GM21381 (cell line): ENCODE data around the gene SLC37A3.

Source experiments
- ATAC-seq: cut with Tn5 transposase; IDR thresholded peaks from one replicate; pipeline ENCODE4 v1.9.1; 2021; ENCODE audit warnings: mild to moderate bottlenecking, moderate library complexity; ENCODE audit not compliant: unreplicated experiment

The SLC37A3 gene

DNA sequence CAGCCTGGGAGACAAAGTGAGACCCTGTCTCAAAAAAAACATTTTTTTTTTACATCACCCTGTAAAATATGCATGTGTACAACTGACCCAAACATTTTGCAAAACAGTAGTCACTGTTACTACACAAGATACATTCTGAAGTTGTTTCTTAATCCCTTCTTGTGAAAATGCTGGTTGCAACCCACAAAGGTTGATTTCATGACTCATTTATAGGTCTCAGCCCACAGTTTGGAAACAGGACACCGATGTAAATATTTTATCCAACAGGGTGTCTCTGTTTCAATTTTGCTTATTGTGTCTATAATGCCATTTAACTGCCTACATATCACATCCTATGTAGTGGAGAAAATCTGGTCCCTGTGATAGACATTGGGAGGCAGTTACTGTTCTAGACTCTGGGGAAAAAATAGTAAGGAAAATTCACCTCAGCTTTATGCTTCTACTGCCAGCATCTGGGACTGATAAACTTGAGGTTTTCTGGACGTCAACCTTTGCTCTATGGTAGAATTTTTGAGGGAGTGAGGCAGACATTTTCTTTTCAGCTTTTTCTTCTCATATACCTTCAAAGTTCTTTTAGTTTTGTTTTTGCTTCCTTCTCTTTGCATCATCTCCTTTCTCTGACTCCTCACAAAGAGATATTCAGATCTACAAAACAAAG lies 4.0 kb upstream of the SLC37A3 start:
- no peak for ATAC-seq

DNA sequence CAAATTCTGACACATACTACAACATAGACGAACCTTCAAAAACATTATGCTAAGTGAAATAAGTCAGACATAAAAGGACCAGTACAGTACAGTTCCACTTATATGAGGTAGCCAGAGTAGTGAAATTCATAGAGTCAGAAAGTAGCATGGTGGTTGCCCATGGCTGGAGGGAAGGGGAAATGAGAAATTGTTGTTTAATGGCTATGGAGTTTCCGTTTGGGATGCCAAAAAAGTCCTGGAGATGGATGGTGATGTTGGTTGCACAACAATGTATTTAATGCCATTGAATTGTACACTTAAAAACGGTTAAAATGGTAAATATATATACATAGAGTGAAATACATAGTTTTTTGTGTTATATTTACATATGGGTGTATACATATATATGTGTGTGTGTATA lies 2.1 kb upstream of the SLC37A3 start:
- no peak for ATAC-seq

DNA sequence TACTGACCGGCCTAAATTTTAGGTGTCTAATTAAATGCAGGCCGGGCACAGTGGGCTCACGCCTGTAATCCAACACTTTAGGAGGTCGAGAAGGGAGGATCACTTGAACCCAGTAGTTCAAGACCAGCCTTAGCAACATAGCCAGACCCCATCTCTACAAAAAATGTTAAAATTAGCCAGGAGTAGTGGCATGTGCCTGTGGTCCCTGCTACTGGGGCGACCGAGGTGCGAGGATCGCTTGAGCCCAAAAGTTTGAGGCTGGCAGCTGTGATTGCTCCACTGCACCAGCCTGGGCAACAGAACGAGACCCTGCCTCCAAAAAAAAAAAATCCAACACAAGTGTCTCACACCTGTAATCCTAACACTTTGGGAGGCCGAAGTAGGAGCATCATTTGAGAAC lies 491 bp upstream of the SLC37A3 start:
- ATAC-seq: no peak

DNA sequence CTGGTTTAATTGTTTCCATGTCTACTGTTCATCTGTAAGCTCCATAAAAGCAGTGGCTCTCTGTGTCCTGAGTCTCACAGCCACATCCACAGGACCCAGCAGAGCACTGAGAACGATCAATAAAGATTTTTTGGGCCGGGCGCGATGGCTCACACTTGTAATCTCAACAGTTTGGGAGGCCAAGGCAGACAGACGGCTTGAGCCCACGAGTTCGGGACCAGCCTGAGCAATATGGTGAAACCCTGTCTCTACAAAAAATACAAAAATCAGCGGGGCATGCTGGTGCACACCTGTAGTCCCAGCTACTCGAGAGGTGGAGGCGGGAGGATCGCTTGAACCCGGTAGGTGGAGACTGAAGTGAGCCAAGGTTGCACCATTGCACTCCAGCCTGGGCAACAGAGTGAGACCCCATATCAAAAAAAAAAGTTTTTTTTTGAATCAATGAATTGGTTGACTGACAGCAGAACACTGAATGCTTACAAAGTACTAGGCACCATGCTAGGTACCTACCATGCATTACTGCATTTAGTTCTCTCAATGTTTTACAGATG lies 4.5 kb downstream of the SLC37A3 start:
- no peak for ATAC-seq

DNA sequence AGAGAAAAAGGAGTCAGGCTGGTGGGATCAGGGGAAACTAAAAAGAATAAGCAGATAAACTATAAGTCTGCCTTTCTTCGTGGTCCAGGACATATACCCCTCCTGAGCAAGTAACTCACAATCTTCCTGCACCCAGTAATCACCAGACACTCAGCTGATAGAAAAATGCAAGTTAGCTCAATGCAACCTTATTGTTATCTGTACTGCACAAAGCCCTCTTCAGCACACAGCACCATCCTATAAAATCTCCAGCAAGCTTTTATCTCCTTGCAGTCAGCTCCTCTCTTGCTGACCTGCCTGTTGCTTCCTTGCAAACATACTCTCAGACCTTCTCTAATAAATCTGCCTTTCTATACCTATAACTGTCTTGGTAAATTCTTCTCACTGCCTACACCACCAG lies 6.7 kb downstream of the SLC37A3 start:
- no peak for ATAC-seq

DNA sequence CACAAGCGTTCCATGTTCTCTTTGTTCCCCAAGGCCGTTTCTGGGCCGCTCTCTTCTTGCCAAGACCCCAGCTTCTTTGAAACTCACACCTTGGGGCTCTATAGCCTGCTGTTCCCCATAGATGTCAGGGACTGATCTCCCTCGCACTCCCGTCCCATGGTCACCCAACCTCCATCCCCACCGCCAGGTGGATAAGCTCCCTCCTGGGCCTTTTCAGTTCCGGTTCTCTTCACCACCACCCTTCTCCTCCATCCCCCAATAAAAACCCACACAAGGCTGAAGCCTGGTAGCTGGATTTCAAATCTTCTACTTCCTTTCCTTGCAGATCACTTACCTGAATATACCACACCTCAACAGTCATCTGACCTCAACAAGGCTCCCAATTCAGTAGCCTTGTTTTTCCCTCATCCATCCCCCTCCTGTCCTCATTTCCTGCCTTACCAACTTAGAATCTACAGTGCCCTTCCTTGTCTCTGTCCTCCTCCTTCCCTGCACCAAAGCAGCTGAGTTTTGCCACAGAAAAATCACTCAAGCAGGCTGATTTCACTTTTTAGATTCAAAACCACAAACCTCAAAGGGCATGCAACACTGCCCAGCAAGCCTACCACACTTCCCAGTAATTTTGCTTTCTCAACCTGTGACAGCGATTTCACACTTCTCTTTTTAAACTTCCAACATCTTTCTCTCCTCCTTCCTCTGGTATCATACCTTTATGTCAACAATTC lies 7.7 kb downstream of the SLC37A3 start:
- ATAC-seq: peak; percentile 69

DNA sequence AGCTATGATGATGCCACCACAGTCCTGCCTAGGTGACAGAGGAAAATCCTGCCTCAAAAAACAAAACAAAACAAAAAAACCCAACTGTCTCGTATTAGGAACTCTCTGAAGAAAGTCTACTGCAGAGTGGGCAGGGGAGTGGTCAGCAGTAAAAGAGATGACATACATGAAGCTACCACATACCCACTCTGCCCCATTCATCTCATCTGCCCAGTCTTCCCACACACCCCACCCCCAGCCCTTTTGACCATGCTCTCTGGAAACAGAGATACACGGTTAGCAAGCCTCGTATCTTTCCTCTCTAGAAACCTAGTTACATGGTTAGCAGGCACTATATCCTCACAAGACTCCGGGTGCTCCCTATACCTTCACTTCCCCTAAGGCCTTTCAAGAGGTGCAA lies 8.3 kb downstream of the SLC37A3 start:
- peak; percentile 15 for ATAC-seq

DNA sequence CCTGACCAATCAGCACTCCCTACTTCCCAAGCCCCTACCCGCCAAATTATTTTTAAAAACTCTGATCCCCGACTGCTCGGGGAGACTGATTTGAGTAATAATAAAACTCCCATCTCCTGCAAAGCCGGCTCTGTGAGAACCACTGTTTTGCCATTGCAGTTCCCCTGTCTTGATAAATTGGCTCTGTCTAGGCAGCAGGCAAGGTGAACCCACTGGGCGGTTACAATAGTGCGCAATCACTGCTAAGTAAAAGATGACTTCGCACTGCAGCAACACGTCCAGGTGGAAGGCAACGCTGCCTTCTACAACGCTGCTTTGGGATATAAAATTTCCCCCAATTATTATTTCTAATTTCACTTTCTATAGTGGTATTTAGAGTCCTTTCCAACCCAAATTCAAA lies 8.9 kb downstream of the SLC37A3 start:
- ATAC-seq: no peak

DNA sequence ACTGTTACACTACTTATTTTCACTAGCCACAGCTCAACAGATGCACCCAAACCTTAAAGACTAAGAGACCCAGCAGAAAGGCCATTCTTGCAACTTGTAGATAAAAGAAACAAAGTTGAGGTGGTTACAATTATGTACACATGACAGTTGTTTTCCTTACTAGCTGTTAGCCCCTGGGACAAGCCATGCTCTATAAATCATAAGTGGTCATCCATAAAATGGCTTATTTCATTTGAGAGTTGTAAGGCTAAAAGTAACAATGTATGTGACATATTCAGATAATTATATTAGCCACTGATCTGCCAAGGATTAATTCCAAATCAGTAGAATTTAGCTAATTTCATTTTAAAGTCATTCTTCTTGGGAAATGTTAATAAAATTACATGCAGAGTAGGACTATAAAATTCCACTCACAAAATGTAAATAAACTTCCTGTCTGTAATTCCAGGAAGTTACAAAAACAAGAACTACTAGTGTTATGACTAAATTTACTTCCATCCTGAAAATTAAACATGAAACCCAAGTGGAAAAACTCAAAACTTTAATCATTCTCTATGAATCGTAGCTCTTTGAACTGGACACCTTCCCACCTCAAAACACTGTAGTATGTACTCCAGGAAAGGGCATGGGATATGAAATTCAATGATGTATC lies 13.3 kb downstream of the SLC37A3 start:
- ATAC-seq: no peak

DNA sequence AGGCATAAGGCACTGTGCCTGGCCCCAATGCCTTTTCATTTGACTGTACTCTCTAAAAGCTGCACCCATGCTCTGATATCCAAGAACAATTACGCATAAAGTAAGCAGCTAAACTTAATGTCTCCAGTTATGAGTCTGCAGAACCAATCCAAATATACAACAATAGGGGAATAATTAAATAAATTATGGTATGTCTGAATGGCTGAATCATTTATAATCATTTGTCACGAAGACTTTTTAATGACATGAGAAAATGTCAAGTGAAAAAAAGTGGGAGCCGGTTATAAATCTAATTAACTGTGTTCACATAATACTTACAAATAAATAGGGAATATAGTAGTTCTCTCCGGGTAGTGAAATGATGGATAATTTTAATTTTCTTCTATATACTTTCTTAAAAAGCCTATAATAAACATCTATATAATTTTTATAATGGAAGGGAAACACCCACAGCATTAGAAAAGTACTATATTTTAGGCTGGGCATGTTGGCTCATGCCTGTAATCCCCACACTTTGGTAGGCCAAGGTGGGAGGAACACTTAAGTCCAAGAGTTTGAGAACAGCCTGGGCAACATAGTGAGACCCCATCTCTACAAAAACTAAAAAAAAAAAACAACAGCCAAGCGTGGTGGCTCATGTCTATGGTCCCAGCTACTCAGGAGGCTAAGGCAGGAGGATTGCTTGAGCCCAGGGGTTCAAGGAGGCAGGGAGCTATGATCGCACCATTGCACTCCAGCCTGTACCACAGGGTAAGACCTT lies 14.2 kb downstream of the SLC37A3 start:
- ATAC-seq: no peak

DNA sequence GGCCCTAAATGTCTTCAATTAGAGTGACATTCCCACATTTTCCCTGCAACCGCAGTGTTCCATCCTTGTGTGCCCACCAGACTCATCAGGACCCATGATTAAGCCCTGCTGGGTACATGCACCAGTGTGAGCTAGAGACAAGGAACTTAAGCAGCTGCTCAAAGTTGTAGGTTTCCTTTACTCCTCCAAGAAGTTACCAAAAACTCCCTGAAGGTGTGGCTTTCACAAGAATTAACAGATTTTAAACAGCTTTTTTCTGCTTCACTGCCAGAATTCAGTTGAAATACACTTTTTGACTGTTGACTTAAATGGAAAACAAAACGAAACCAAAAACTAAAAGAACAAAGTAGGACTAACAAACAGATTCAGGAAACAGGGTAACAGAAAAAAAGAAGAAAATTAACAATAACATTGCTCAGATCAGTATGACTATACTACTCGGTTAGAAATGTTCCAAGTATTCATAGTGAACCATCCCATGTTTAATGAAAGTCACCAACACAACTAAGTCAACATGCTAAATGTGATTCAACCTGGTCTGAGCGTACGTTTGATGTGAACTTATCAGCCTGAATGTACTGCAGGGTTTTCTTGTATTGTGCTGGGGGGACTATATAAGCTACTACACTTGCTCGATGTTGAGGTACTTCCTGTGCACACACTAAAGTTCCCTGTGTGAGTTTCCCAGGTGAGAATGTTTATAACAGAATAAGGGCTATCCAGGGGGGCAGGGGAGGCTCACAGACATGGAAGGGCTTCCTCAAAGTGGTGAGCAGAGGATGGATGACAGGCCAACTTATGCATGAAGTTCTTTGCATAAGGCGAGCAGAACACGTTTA lies 22.2 kb downstream of the SLC37A3 start:
- ATAC-seq: no peak

DNA sequence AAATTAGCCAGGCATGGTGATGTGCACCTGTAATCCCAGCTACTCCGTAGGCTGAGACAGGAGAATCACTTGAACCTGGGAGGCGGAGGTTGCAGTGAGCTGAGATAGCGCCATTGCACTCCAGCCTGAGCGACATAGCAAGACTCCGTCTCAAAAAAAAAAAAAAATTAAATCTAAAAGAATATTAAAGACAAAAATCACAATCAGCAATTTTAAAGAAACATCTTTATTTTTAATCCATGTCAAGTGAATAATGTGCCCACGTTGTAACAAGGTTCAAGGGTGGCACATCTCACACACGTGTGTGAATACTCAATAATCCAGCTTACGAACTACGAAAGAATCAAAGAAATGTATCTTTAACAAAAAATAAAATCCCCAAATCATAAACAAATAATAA lies 23.0 kb downstream of the SLC37A3 start:
- no peak for ATAC-seq

DNA sequence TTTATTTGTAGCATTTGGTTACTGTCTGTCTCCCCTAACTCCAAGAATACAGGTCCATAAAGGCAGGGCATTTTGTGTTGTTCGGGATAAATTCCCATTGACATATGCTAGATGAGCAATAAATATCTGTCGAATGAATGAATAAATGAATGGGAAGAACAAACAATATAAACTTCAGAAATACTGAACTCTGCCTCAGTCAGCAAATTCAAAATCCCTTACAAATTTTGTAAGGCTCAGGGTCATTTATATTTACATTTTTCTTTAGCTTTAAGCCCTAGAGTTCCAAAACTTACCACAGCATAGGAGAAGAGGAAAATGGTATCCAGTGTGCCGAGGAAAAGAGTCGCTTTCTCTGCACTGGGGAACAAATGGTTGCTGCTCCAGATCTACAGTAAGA lies 29.0 kb downstream of the SLC37A3 start:
- ATAC-seq: no peak

DNA sequence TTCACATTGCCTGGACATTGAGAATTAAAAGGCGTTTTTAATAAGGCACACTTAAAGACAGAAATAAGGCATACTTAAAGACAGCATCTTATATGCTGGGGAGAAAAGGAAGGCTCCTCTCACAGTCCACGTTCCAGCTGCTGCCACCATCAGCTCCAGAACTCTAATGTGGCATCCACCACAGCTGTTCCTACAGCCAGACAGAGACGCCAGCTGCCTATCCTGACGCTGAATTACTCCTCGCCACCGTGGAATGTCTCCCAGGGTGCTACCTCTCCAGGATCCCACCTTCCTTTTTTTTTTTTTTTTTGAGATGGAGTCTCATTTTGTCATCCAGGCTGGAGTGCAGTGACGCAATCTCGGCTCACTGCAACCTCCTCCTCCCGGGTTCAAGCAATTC lies 30.8 kb downstream of the SLC37A3 start:
- no peak for ATAC-seq

DNA sequence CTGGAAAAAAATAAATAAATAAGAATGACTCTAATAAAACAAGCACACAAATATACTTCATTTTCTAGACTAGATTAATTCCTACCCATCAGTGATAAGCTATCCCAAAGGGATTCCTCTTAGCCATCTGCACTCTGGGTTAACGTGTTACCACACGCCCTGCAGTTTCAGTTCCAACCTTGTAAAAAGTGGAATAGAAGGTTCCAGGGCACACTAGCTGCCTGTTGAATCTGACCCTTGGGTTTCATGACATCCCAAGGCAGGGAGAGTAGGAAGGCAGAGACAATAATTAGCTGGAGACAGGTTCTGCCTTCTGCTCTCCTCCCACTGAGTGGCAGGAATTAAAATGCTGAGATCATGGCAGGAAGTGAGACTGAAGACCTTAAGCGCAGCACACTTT lies 33.5 kb downstream of the SLC37A3 start:
- no peak for ATAC-seq

DNA sequence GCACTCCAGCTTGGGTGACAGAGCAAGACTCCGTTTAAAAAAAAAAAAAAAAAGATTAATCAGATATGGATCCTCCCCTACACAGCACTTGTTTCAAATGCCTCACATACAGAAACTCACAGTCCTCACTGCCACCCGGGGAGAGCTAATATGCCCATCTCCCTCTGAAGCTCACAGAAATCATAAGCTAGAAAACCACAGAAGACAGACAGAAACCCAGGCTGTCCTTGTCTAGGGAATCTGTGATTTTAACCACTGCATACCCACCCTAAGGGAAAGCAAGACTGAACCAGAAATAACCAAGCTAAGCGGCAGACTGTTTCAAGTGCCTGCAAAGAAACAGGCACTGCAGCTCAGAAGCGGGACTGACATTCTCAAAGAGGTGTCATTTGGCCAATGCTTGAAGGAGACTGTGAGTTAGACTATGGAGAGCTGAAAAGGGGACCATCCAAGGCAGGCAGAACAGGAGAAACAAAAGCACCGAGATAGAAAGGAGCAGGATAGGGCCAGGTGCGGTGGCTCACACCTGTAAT lies 37.6 kb downstream of the SLC37A3 start:
- ATAC-seq: no peak

DNA sequence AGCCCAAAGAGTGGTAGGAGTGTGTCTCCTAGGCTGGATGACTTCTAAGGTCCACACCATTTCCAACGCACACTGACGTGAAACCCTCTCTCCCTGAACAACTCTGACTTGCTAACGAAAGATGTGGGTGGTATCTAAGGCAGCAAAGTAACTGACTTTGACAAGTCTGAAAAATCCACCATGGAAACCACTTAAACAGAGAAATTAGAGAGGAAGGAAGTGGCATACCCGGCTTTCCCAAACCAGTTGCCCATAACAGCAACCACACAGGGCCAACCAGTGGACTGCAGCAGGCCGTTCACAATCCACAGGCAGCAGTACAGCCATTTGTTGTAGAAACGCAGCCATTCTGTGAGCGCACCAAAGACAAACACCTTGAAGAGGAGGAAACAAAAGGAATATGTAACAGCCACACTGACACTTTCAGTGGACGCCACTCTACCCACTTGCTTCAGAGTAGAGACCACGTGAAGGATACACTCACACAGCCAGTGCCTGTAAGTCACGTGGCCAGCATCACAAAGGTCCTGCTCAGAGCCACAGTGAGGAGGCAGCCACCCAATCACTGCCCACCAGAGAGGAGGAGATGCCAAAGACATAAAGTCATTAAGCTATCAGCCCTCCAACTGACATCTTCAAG lies 39.8 kb downstream of the SLC37A3 start:
- peak; percentile 38 for ATAC-seq

DNA sequence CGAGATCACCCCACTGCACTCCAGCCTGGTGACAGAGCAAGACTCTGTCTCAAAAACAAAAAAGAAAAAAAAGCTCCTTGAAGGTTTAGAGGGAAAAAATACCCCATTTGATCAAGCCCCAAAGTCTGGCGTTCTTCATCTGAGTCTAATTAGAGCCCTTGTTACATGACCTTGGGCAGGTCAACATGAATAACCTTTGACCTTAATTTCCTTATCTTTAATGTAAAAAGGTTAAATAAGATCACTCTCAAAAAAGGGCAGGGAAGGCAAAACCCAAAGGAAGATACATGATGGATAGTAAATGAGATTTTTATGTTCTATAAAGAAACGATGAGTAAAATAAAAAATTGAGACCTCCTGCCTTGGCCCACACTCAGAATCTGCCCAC lies 40.3 kb downstream of the SLC37A3 start:
- no peak for ATAC-seq

DNA sequence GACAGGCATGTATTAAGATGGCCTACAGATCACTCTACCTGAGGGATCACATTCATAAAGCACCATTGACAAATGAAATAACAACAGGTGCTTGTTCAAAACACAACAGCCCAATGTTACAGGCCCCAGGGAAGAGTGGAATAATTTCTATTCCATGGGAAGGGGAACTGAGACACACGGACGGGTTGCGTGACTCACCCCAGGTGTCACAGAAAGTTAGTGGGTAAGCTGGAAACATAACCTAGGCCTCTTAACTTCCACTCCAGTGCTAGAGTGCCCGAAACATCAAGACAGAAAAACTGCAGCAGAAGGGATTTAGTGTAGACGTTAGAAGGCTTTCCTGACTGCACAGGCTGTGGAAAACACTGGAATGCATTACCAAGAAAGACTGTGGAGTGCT lies 48.3 kb downstream of the SLC37A3 start:
- no peak for ATAC-seq
